K562 (cell line): Measurements from ENCODE around the gene SCG3. TPM values are rescaled to one million over a fixed set of nuclear protein-coding genes. Genes with fewer than 3 reads are reported as not detected.

ENCODE experiments used
- ATAC-seq: fragments of 200-7000 bp; cut with Tn5 transposase; 3 replicates; pipeline ENCODE4 v1.9.1; 2020; ENCODE audit warnings: moderate library complexity
- BruUV-seq: library from RNA; stranded (reverse); fragments of 400-500 nt; replicated peaks from 2 replicates; lab custom pipeline; 2021; lab: Mats Ljungman, UMichigan
- CTCF ChIA-PET: fragments of 300-600 bp; formaldehyde crosslinking; extraction: SDS; loops from one replicate; lab custom pipeline; 2021; ENCODE audit warnings: low intra/inter-chr PET ratio; lab: Yijun Ruan, JAX
- POLR2A ChIA-PET: fragments of 300-600, 350-650 bp; sonication (Branson Sonifier 250); formaldehyde crosslinking; extraction: SDS; loops from one replicate; lab custom pipeline; 2021; ENCODE audit warnings: antibody characterized with exemption, inconsistent platforms; lab: Yijun Ruan, JAX
- DNase-seq, 4 experiments: peaks; one replicate each; pipeline versions ENCODE4 v3.0.0 to v3.0.0-alpha.2; 2011 to 2018; ENCODE audit warnings: low spot score in 3 of 4, mixed read lengths in 3 of 4; ENCODE audit errors: extremely low read depth in 1 of 4
- FAIRE-seq: peaks from 2 replicates; lab custom pipeline; 2011; peaks lifted over from hg19 to GRCh38; lab: Jason Lieb, UNC
- H2AFZ ChIP-seq: 2 replicates; pipeline ENCODE4 v1.6.0; 2011; ENCODE audit warnings: low read depth, low read length, control low read depth, inconsistent platforms
- H3K27ac ChIP-seq: fragments of 200-600 bp; 3 replicates; pipeline ENCODE4 v1.8.0; 2011; ENCODE audit warnings: low read depth, mild to moderate bottlenecking, control low read depth, inconsistent platforms, low read length, moderate library complexity, mixed read lengths; ENCODE audit errors: extremely low read depth
- H3K27me3 ChIP-seq, 2 experiments: fragments of 300-600 bp in 1 of 2; 2 replicates in 1 of 2; 3 replicates in 1 of 2; pipeline versions ENCODE4 v1.6.0 to v1.8.0; 2011; ENCODE audit warnings: inconsistent platforms in 2 of 2, low read length in 2 of 2, mild to moderate bottlenecking in 1 of 2, mixed read lengths in 1 of 2, moderate library complexity in 1 of 2; ENCODE audit not compliant: control insufficient read depth in 2 of 2, insufficient read depth in 2 of 2
- H3K36me3 ChIP-seq: fragments of 300-600 bp; 3 replicates; pipeline ENCODE4 v1.8.0; 2011; ENCODE audit warnings: mild to moderate bottlenecking, low read length, inconsistent platforms; ENCODE audit not compliant: control insufficient read depth, insufficient read depth
- H3K4me1 ChIP-seq, 2 experiments: fragments of 200-600 bp in 1 of 2; replicated peaks in 1 of 2; 2 replicates in 1 of 2; 3 replicates in 1 of 2; pipeline versions ENCODE4 v1.5.1 to v1.8.0; 2011; ENCODE audit warnings: inconsistent platforms in 2 of 2, low read length in 2 of 2, mild to moderate bottlenecking in 1 of 2, mixed read lengths in 1 of 2, moderate library complexity in 1 of 2; ENCODE audit not compliant: control insufficient read depth in 2 of 2, insufficient read depth in 2 of 2
- H3K4me2 ChIP-seq: 2 replicates; pipeline ENCODE4 v1.6.1; 2011; ENCODE audit warnings: low read length, control low read depth, inconsistent platforms, mixed read lengths; ENCODE audit not compliant: insufficient read depth
- H3K4me3 ChIP-seq: fragments of 200-600 bp; sonication (generic), shearing (Covaris generic); 2 replicates; pipeline ENCODE4 v1.5.1; 2016; ENCODE audit warnings: control low read depth, inconsistent platforms
- H3K79me2 ChIP-seq: fragments of 200-600 bp; 3 replicates; pipeline ENCODE4 v1.8.0; 2011; ENCODE audit warnings: low read length, inconsistent platforms; ENCODE audit not compliant: control insufficient read depth, insufficient read depth
- H3K9ac ChIP-seq, 2 experiments: 2 replicates each; pipeline versions ENCODE4 v1.6.0 to v1.6.1; 2011; ENCODE audit warnings: low read depth in 2 of 2, low read length in 2 of 2, control low read depth in 1 of 2, inconsistent platforms in 1 of 2, mild to moderate bottlenecking in 1 of 2, mixed read lengths in 1 of 2; ENCODE audit not compliant: insufficient read depth in 1 of 2
- H3K9me1 ChIP-seq: one replicate; pipeline ENCODE4 v1.6.0; 2011; ENCODE audit warnings: inconsistent platforms, mild to moderate bottlenecking, low read length, moderate library complexity; ENCODE audit not compliant: control insufficient read depth, insufficient read depth
- H3K9me3 ChIP-seq: replicated peaks from 2 replicates; pipeline ENCODE4 v1.5.1; 2011; ENCODE audit warnings: low read depth, low read length, inconsistent platforms; ENCODE audit not compliant: control insufficient read depth, insufficient read depth
- H4K20me1 ChIP-seq: replicated peaks from 2 replicates; pipeline ENCODE4 v1.6.1; 2011; ENCODE audit warnings: low read length, inconsistent platforms, mixed read lengths; ENCODE audit not compliant: control insufficient read depth, insufficient read depth
- BCLAF1 ChIP-seq, 2 experiments: fragments of 450-650 bp in 1 of 2; IDR thresholded peaks; 2 replicates each; pipeline ENCODE4 v1.6.1; 2011 to 2017; ENCODE audit warnings: low read depth in 2 of 2, antibody characterized with exemption in 1 of 2, borderline replicate concordance in 1 of 2, low read length in 1 of 2, mild to moderate bottlenecking in 1 of 2, mixed read lengths in 1 of 2; ENCODE audit not compliant: control insufficient read depth in 1 of 2
- CCNT2 ChIP-seq: IDR thresholded peaks from 2 replicates; pipeline ENCODE4 v1.6.1; 2011; ENCODE audit warnings: borderline replicate concordance, low read depth, mild to moderate bottlenecking, moderate library complexity, mixed read lengths, low read length; ENCODE audit not compliant: insufficient read length; ENCODE audit errors: extremely low read depth
- ERF ChIP-seq: fragments of 450-650 bp; formaldehyde crosslinking; IDR thresholded peaks from 2 replicates; pipeline ENCODE4 v1.4.0; 2020; ENCODE audit warnings: mild to moderate bottlenecking, mixed read lengths
- KAT2B ChIP-seq: IDR thresholded peaks from one replicate; pipeline ENCODE4 v1.6.1; 2012; ENCODE audit warnings: low read depth, mild to moderate bottlenecking, control low read depth, inconsistent platforms, low read length, moderate library complexity
- TAF7 ChIP-seq: fragments of 450-650 bp; IDR thresholded peaks from 2 replicates; pipeline ENCODE4 v1.6.1; 2016; ENCODE audit warnings: missing genetic modification characterization, missing compliant biosample characterization
- ZNF395 ChIP-seq: fragments of 200-800 bp; sonication (Bioruptor generic); IDR thresholded peaks from 2 replicates; pipeline ENCODE4 v1.6.1; 2017; ENCODE audit warnings: missing genetic modification characterization, missing compliant biosample characterization
- WGBS: fragments of 100-300 bp; shearing (Covaris generic); methylation state at CpG from one replicate; pipeline ENCODE4 v1.1.6; 2016; ENCODE audit warnings: low coverage, mixed read lengths; ENCODE audit not compliant: insufficient coverage; ENCODE audit errors: missing lambda C conversion rate; 5-methylcytosine and 5-hydroxymethylcytosine counted together
- in situ Hi-C: fragments of 300-500 bp; cut with MboI; formaldehyde crosslinking; loops from 4 replicates; pipeline ENCODE4 v1.15.0; 2018; ENCODE audit warnings: inconsistent platforms, mixed read lengths
- intact Hi-C: fragments of 100-400 bp; cut with micrococcal nuclease; formaldehyde crosslinking; loops from 2 replicates; pipeline ENCODE4 v1.14.2; 2022
- polyA plus RNA-seq, 8 experiments: library from polyadenylated mRNA; depleted of rRNA in 4 of 8; stranded (reverse) in 5 of 8; unstranded in 3 of 8; fragments of >200 nt; fragmentation: Nextera tagmentation in 2 of 8; fragmentation: Illumina TruSeq in 1 of 8; extraction: Ambion mirVana in 2 of 8; extraction: Trizol in 1 of 8; gene quantifications; 2 replicates each; pipeline versions ENCODE4 v1.2.1 to v1.2.3, GENCODE V29; 2011 to 2014; ENCODE audit warnings: inconsistent platforms in 1 of 8, missing spikeins in 1 of 8
- total RNA-seq, 7 experiments: library from RNA; depleted of rRNA in 6 of 7; stranded (reverse); fragments of >200 nt in 6 of 7; fragmentation: Illumina TruSeq in 2 of 7; extraction: Trizol in 2 of 7; gene quantifications; 2 replicates each; pipeline versions ENCODE4 v1.2.1 to v1.2.3, GENCODE V29; 2011 to 2021; ENCODE audit warnings: low replicate concordance in 1 of 7

The SCG3 gene
- total and polyA plus RNA-seq, 9 of the 15 experiments (the other 6 are each of a cell fraction or from before 2014, with no cell fraction given) = 13.0 to 43.8 (median 21.0) TPM

GRCh38 chr15:51755790-51756189 is 74.5 kb downstream of the SCG3 start:
- ATAC-seq (no peak), DNase-seq (no peak)
- WGBS = 25% methylated on average over 4 of the region's 4 CpGs
- no peaks in the 10 kb centered on the region; the same call in 1 of the 3 replicates for H3K36me3 ChIP-seq
- H3K27me3 ChIP-seq = no peaks in the 10 kb centered on the region; a peak in 1 of 5 replicates
- H4K20me1 ChIP-seq = no peaks in the 10 kb centered on the region
- in situ Hi-C loops (no loop called here), intact Hi-C loops (no loop called here)
- no peak overlapping the region for H3K4me2 ChIP-seq
- H3K9me1 ChIP-seq = no peaks in the 10 kb centered on the region
- peaks cover 17 to 24% of the 10 kb centered on the region in 2 experiments; a peak in 4 of 5 replicates for H3K4me1 ChIP-seq
- no peak overlapping the region for H3K9ac ChIP-seq
- CTCF ChIA-PET = no interaction called here
- no peaks in the 10 kb centered on the region for H3K9me3 ChIP-seq
- TF ChIP-seq ERF (CRISPR knock-in tag) = no peak
- TF ChIP-seq TAF7 (tag) = no peak
- no peak for TF ChIP-seq BCLAF1 (IDR thresholded peaks at IDR 0.05; ENCODE audit: borderline replicate concordance in 1 of 2, control insufficient read depth in 1 of 2, low read depth in 2 of 2, low read length in 1 of 2)
- no peak for TF ChIP-seq CCNT2
- TF ChIP-seq ZNF395 = no peak
- no peak for TF ChIP-seq KAT2B
- TF ChIP-seq, all 486 proteins: peak for 0
- H3K27ac ChIP-seq = no peak overlapping the region
- H3K79me2 ChIP-seq = no peaks in the 10 kb centered on the region; the same call in 2 of the 3 replicates
- POLR2A ChIA-PET = interaction anchor here (0.6 to 1.2 kb wide), 3 partner anchors 16 to 408 kb away, joined by 3 read pairs; no protein-coding TSS in a partner anchor
- peak overlapping the region; percentile 3; the same call in 1 of the 2 replicates for H2AFZ ChIP-seq
- H3K4me3 ChIP-seq = no peak overlapping the region
- no TSS peak for BruUV-seq
- no peak for FAIRE-seq
